ENCODE measurements around the gene ARHGDIA.
A peak's percentile ranks its signal among the peaks of the same experiment; 100 is the strongest.

ARHGDIA gene

GRCh38 chr17:81888105-81888987, 17.2 kb upstream of the ARHGDIA start:
- DNase-seq: no peak

GRCh38 chr17:81885869-81886548, 14.9 kb upstream of the ARHGDIA start:
- no peak for DNase-seq

GRCh38 chr17:81885454-81885853, 14.3 kb upstream of the ARHGDIA start:
- DNase-seq: no peak

GRCh38 chr17:81884968-81885367, 13.8 kb upstream of the ARHGDIA start:
- no peak for DNase-seq

- no peak for DNase-seq
Observed at GRCh38 chr17:81884520-81884919, 13.4 kb upstream of the ARHGDIA start.

GRCh38 chr17:81879121-81879520, 8.0 kb upstream of the ARHGDIA start:
- no peak for DNase-seq

GRCh38 chr17:81878294-81878693, 7.2 kb upstream of the ARHGDIA start:
- DNase-seq: no peak

- no peak for DNase-seq
Observed at GRCh38 chr17:81877569-81877968, 6.4 kb upstream of the ARHGDIA start.

GRCh38 chr17:81871387-81872230, 472 bp upstream of the ARHGDIA start:
- DNase-seq: peak; percentile 94

GRCh38 chr17:81870131-81870980, 781 bp downstream of the ARHGDIA start:
- peak; percentile 69 for DNase-seq

- peak; percentile 77 for DNase-seq
Observed at GRCh38 chr17:81869221-81870130, 1.7 kb downstream of the ARHGDIA start.

GRCh38 chr17:81868674-81869220, 2.4 kb downstream of the ARHGDIA start:
- peak; percentile 60 for DNase-seq

- DNase-seq: peak; percentile 64
Observed at GRCh38 chr17:81867991-81868673, 3.0 kb downstream of the ARHGDIA start.

GRCh38 chr17:81867170-81867990, 3.8 kb downstream of the ARHGDIA start:
- DNase-seq: peak; percentile 61

- DNase-seq: peak; percentile 64
Observed at GRCh38 chr17:81866440-81867169, 4.5 kb downstream of the ARHGDIA start.

- DNase-seq: peak; percentile 57
Observed at GRCh38 chr17:81865733-81866439, 5.3 kb downstream of the ARHGDIA start.

- peak; percentile 42 for DNase-seq
Observed at GRCh38 chr17:81865358-81865732, 5.8 kb downstream of the ARHGDIA start.

Data from right forelimb (tissue), 1 donor.